SU-DHL-6 (cell line): ENCODE results near the gene NCOA1.

Experiments used
- H2AFZ ChIP-seq: fragments of 200-600 bp; sonication (generic); 2 replicates; pipeline ENCODE4 v1.6.1; 2014; ENCODE audit warnings: low read depth, mild to moderate bottlenecking, moderate library complexity, mixed read lengths, antibody characterized with exemption, low read length; ENCODE audit not compliant: severe bottlenecking
- H3F3A ChIP-seq: fragments of 200-600 bp; shearing (Covaris generic); 2 replicates; pipeline ENCODE4 v1.6.0; 2016; ENCODE audit warnings: antibody characterized with exemption, mild to moderate bottlenecking; ENCODE audit not compliant: insufficient read depth
- H3K27ac ChIP-seq: fragments of 200-600 bp; sonication (generic); 2 replicates; pipeline ENCODE4 v1.5.1; 2016; ENCODE audit warnings: low read depth, mild to moderate bottlenecking, low read length, moderate library complexity, mixed read lengths
- H3K27me3 ChIP-seq: fragments of 200-600 bp; sonication (generic), shearing (Covaris generic); 2 replicates; pipeline ENCODE4 v1.6.0; 2014; ENCODE audit warnings: mild to moderate bottlenecking, low read length
- H3K36me3 ChIP-seq: fragments of 200-600 bp; sonication (generic); 2 replicates; pipeline ENCODE4 v1.6.1; 2014; ENCODE audit warnings: mild to moderate bottlenecking, low read length, mixed read lengths
- H3K4me2 ChIP-seq: fragments of 300-600, 200-600 bp; shearing (Covaris generic), sonication (generic); 2 replicates; pipeline ENCODE4 v1.6.0; 2014; ENCODE audit warnings: low read length, low read depth, mild to moderate bottlenecking; ENCODE audit not compliant: poor library complexity, severe bottlenecking
- H3K4me3 ChIP-seq: fragments of 200-600 bp; sonication (generic); 2 replicates; pipeline ENCODE4 v1.5.1; 2014; ENCODE audit warnings: antibody characterized with exemption, low read length, mild to moderate bottlenecking, mixed read lengths; ENCODE audit not compliant: insufficient read depth, poor library complexity, severe bottlenecking
- H3K79me2 ChIP-seq: fragments of 200-600 bp; sonication (generic); 2 replicates; pipeline ENCODE4 v1.6.1; 2014; ENCODE audit warnings: mild to moderate bottlenecking, low read length, moderate library complexity; ENCODE audit not compliant: insufficient read depth
- H3K9ac ChIP-seq: fragments of 200-600 bp; sonication (generic); 2 replicates; pipeline ENCODE4 v1.7.0; 2014; ENCODE audit warnings: mild to moderate bottlenecking, low read length
- H3K9me2 ChIP-seq: fragments of 200-600 bp; sonication (generic); replicated peaks from 2 replicates; pipeline ENCODE4 v1.6.1; 2014; ENCODE audit warnings: low read length; ENCODE audit not compliant: insufficient read depth
- H3K9me3 ChIP-seq: fragments of 200-600 bp; sonication (generic); 2 replicates; pipeline ENCODE4 v1.6.1; 2014; ENCODE audit warnings: low read length, mixed read lengths; ENCODE audit not compliant: insufficient read depth
- H4K20me1 ChIP-seq: fragments of 200-600 bp; sonication (generic); 2 replicates; pipeline ENCODE4 v1.6.1; 2014; ENCODE audit warnings: low read depth, mild to moderate bottlenecking, antibody characterized with exemption, low read length, moderate library complexity, mixed read lengths
- CTCF ChIP-seq: fragments of 200-600 bp; sonication (generic); IDR thresholded peaks from one replicate; pipeline ENCODE4 v1.5.1; 2017; ENCODE audit warnings: antibody characterized with exemption, mild to moderate bottlenecking, low read length, moderate library complexity; ENCODE audit not compliant: insufficient read depth, poor library complexity, severe bottlenecking
- EZH2phosphoT487 ChIP-seq: fragments of 200-600 bp; sonication (generic), shearing (Covaris generic); conservative IDR thresholded peaks from 2 replicates; pipeline ENCODE4 v1.6.1; 2018; ENCODE audit warnings: mild to moderate bottlenecking, antibody characterized with exemption, low read length, moderate library complexity, mixed read lengths

The NCOA1 gene

GRCh38 chr2:24711865-24712264, 220.8 kb downstream of the NCOA1 start:
- TF ChIP-seq EZH2phosphoT487 (no peak), CTCF (no peak)

GRCh38 chr2:24712296-24712695, 221.2 kb downstream of the NCOA1 start:
- no peaks in the 10 kb centered on the region for H4K20me1 ChIP-seq
- H3K79me2 ChIP-seq: no peaks in the 10 kb centered on the region
- no peaks in the 10 kb centered on the region for H3K9me2 ChIP-seq
- no peak overlapping the region for H3K4me3 ChIP-seq
- H2AFZ ChIP-seq: no peak overlapping the region
- H3K27ac ChIP-seq: no peak overlapping the region
- H3K27me3 ChIP-seq: no peaks in the 10 kb centered on the region
- TF ChIP-seq EZH2phosphoT487 (no peak), CTCF (no peak)
- H3F3A ChIP-seq: no peaks in the 10 kb centered on the region
- no peaks in the 10 kb centered on the region for H3K36me3 ChIP-seq
- no peaks in the 10 kb centered on the region for H3K9me3 ChIP-seq
- H3K4me2 ChIP-seq: no peak overlapping the region
- H3K9ac ChIP-seq: no peak overlapping the region

More at GRCh38 chr2:24711865-24712264, 220.8 kb downstream of the NCOA1 start:
- Histone ChIP-seq H3F3A (no peaks in the 10 kb centered on the region), H2AFZ (no peak overlapping the region), H3K27me3 (no peaks in the 10 kb centered on the region), H3K36me3 (no peaks in the 10 kb centered on the region), H3K9me3 (no peaks in the 10 kb centered on the region), H3K4me2 (no peak overlapping the region), H3K9ac (no peak overlapping the region), H3K4me3 (no peak overlapping the region), H3K79me2 (no peaks in the 10 kb centered on the region), H3K27ac (no peak overlapping the region), H3K9me2 (no peaks in the 10 kb centered on the region), H4K20me1 (no peaks in the 10 kb centered on the region)

- no peaks in the 10 kb centered on the region for H3K9me2 ChIP-seq
- no peak overlapping the region for H3K27ac ChIP-seq
- H3K27me3 ChIP-seq: no peaks in the 10 kb centered on the region
- no peak overlapping the region for H2AFZ ChIP-seq
- H3K4me3 ChIP-seq: no peak overlapping the region
- no peaks in the 10 kb centered on the region for H3K36me3 ChIP-seq
- H3K9me3 ChIP-seq: no peaks in the 10 kb centered on the region
- H3K9ac ChIP-seq: no peak overlapping the region
- no peak overlapping the region for H3K4me2 ChIP-seq
- H4K20me1 ChIP-seq: no peaks in the 10 kb centered on the region
- H3F3A ChIP-seq: no peaks in the 10 kb centered on the region
- no peak for TF ChIP-seq EZH2phosphoT487
- TF ChIP-seq CTCF: no peak
- H3K79me2 ChIP-seq: no peaks in the 10 kb centered on the region
These were observed 226.4 kb downstream of the NCOA1 start for GRCh38 chr2:24717263-24717951.
